Fibroblast of villous mesenchyme (primary cell): Measurements from ENCODE around the gene ACSM6. TPM values are rescaled to one million over a fixed set of nuclear protein-coding genes. Genes with fewer than 3 reads are reported as not detected.

ENCODE experiments used
- DNase-seq: peaks from one replicate; pipeline ENCODE4 v3.0.0-alpha.2; 2010; ENCODE audit warnings: low read depth
- H3K4me3 ChIP-seq: 2 replicates; pipeline ENCODE4 v1.5.1; 2011; ENCODE audit warnings: low read depth, mild to moderate bottlenecking, low read length
- CTCF ChIP-seq: IDR thresholded peaks from 2 replicates; pipeline ENCODE4 v1.5.1; 2012; ENCODE audit warnings: low read depth, mild to moderate bottlenecking, low read length; ENCODE audit not compliant: insufficient read depth
- small RNA-seq: library from RNA; depleted of rRNA; stranded (forward); fragments of <200 nt; gene quantifications from one replicate; pipeline ENCODE3, GENCODE V24; 2012
- total RNA-seq: library from RNA; depleted of rRNA; stranded (reverse); fragments of >200 nt; gene quantifications from 2 replicates; pipeline ENCODE4 v1.2.3, GENCODE V29; 2012

Gene ACSM6
- total RNA-seq, 1 donor: not detected

- no peak overlapping the region for H3K4me3 ChIP-seq
- no peak for DNase-seq
- TF ChIP-seq CTCF: no peak
Measured at GRCh38 chr10:95277201-95277570, 83.1 kb downstream of the ACSM6 start.

GRCh38 chr10:95277614-95278013 lies 83.6 kb downstream of the ACSM6 start:
- TF ChIP-seq CTCF: no peak
- no peak for DNase-seq
- H3K4me3 ChIP-seq: no peak overlapping the region

Small RNA genes lying within 50 kb of the gene (small RNA-seq; reads per million reads assigned to genes)
- not detected for gene AL157834.3

Other genes with a start within 250 kb of the ACSM6 start
- not detected in 2 replicates for gene CYP2C8, start 124.7 kb upstream of the ACSM6 start, total RNA-seq
- 65.7 and 75.6 TPM in 2 replicates for gene PDLIM1, start 96.8 kb downstream of the ACSM6 start, total RNA-seq